Dendritic cell treated with granulocyte-macrophage colony-stimulating factor and Interleukin-4, amounts not matched to agents 40 ng/mL and 50 ng/mL, for 4 days (primary cell): ENCODE results near the gene NTSR1.

Experiments
- H3K27ac Mint-ChIP-seq: one replicate; pipeline ENCODE4 v1.8.0; 2022; ENCODE audit warnings: mild to moderate bottlenecking, mixed read lengths
- H3K27me3 Mint-ChIP-seq: one replicate; pipeline ENCODE4 v1.8.0; 2022; ENCODE audit warnings: mild to moderate bottlenecking, mixed read lengths
- H3K36me3 Mint-ChIP-seq: one replicate; pipeline ENCODE4 v1.8.0; 2022; ENCODE audit warnings: low read depth, mixed read lengths
- H3K4me1 Mint-ChIP-seq: one replicate; pipeline ENCODE4 v1.8.0; 2022; ENCODE audit warnings: low read depth, mixed read lengths
- H3K4me3 Mint-ChIP-seq: one replicate; pipeline ENCODE4 v1.8.0; 2022; ENCODE audit warnings: mild to moderate bottlenecking, moderate library complexity, mixed read lengths
- H3K9me3 Mint-ChIP-seq: one replicate; pipeline ENCODE4 v1.8.0; 2022; ENCODE audit warnings: mixed read lengths
- intact Hi-C: fragments of 100-400 bp; cut with micrococcal nuclease; formaldehyde crosslinking; loops from one replicate; pipeline ENCODE4 v1.15.0; 2022

Gene NTSR1

GRCh38 chr20:62714006-62714405 lies 5.4 kb downstream of the NTSR1 start:
- H3K4me3 Mint-ChIP-seq, result no peak overlapping the region
- no peaks in the 10 kb centered on the region for H3K36me3 Mint-ChIP-seq
- peaks cover 49% of the 10 kb centered on the region for H3K27me3 Mint-ChIP-seq
- intact Hi-C loops, result no loop called here
- no peak overlapping the region for H3K27ac Mint-ChIP-seq
- H3K4me1 Mint-ChIP-seq, result peaks cover 37% of the 10 kb centered on the region
- H3K9me3 Mint-ChIP-seq, result no peaks in the 10 kb centered on the region

- intact Hi-C loops, result no loop called here
- Mint-ChIP-seq H3K27me3 (peaks cover 41% of the 10 kb centered on the region), H3K36me3 (no peaks in the 10 kb centered on the region), H3K4me3 (no peak overlapping the region), H3K4me1 (peaks cover 30% of the 10 kb centered on the region), H3K9me3 (peaks cover 2% of the 10 kb centered on the region), H3K27ac (no peak overlapping the region)
These were observed 6.2 kb downstream of the NTSR1 start for GRCh38 chr20:62714799-62715198.

GRCh38 chr20:62715201-62715600 lies 6.6 kb downstream of the NTSR1 start:
- intact Hi-C loops, result no loop called here
- Mint-ChIP-seq H3K4me1 (peaks cover 27% of the 10 kb centered on the region), H3K36me3 (no peaks in the 10 kb centered on the region), H3K27me3 (peaks cover 37% of the 10 kb centered on the region), H3K27ac (no peak overlapping the region), H3K9me3 (peaks cover 6% of the 10 kb centered on the region), H3K4me3 (no peak overlapping the region)

- peaks cover 15% of the 10 kb centered on the region for H3K4me1 Mint-ChIP-seq
- intact Hi-C loops, result no loop called here
- no peaks in the 10 kb centered on the region for H3K36me3 Mint-ChIP-seq
- peaks cover 26% of the 10 kb centered on the region for H3K27me3 Mint-ChIP-seq
- no peak overlapping the region for H3K27ac Mint-ChIP-seq
- peaks cover 18% of the 10 kb centered on the region for H3K9me3 Mint-ChIP-seq
- H3K4me3 Mint-ChIP-seq, result no peak overlapping the region
These were observed 7.7 kb downstream of the NTSR1 start for GRCh38 chr20:62716198-62716940.

GRCh38 chr20:62716941-62717310 lies 8.3 kb downstream of the NTSR1 start:
- Mint-ChIP-seq H3K36me3 (no peaks in the 10 kb centered on the region), H3K27me3 (peaks cover 23% of the 10 kb centered on the region), H3K9me3 (peaks cover 23% of the 10 kb centered on the region), H3K4me1 (peaks cover 12% of the 10 kb centered on the region), H3K4me3 (no peak overlapping the region), H3K27ac (no peak overlapping the region)
- intact Hi-C loops, result no loop called here

- Mint-ChIP-seq H3K27me3 (peaks cover 23% of the 10 kb centered on the region), H3K9me3 (peaks cover 25% of the 10 kb centered on the region), H3K36me3 (no peaks in the 10 kb centered on the region), H3K27ac (no peak overlapping the region), H3K4me1 (peaks cover 12% of the 10 kb centered on the region), H3K4me3 (no peak overlapping the region)
- intact Hi-C loops, result no loop called here
These were observed 9.3 kb downstream of the NTSR1 start for GRCh38 chr20:62717933-62718332.

GRCh38 chr20:62718546-62718945 lies 9.9 kb downstream of the NTSR1 start:
- H3K27me3 Mint-ChIP-seq, result peaks cover 23% of the 10 kb centered on the region
- no peak overlapping the region for H3K27ac Mint-ChIP-seq
- H3K4me1 Mint-ChIP-seq, result peaks cover 13% of the 10 kb centered on the region
- H3K36me3 Mint-ChIP-seq, result no peaks in the 10 kb centered on the region
- no peak overlapping the region for H3K4me3 Mint-ChIP-seq
- intact Hi-C loops, result no loop called here
- peaks cover 25% of the 10 kb centered on the region for H3K9me3 Mint-ChIP-seq

GRCh38 chr20:62719250-62719935 lies 10.8 kb downstream of the NTSR1 start:
- Mint-ChIP-seq H3K36me3 (no peaks in the 10 kb centered on the region), H3K27me3 (peaks cover 19% of the 10 kb centered on the region), H3K4me3 (no peak overlapping the region), H3K4me1 (peaks cover 16% of the 10 kb centered on the region), H3K9me3 (peaks cover 25% of the 10 kb centered on the region), H3K27ac (no peak overlapping the region)
- intact Hi-C loops, result no loop called here

GRCh38 chr20:62721511-62722370 lies 13.1 kb downstream of the NTSR1 start:
- H3K27ac Mint-ChIP-seq, result no peak overlapping the region
- peaks cover 23% of the 10 kb centered on the region for H3K27me3 Mint-ChIP-seq
- no peak overlapping the region for H3K4me3 Mint-ChIP-seq
- intact Hi-C loops, result no loop called here
- no peaks in the 10 kb centered on the region for H3K36me3 Mint-ChIP-seq
- H3K9me3 Mint-ChIP-seq, result peaks cover 25% of the 10 kb centered on the region
- H3K4me1 Mint-ChIP-seq, result peaks cover 23% of the 10 kb centered on the region

- Mint-ChIP-seq H3K4me1 (peaks cover 27% of the 10 kb centered on the region), H3K4me3 (no peak overlapping the region), H3K27ac (no peak overlapping the region), H3K36me3 (no peaks in the 10 kb centered on the region), H3K9me3 (peaks cover 25% of the 10 kb centered on the region), H3K27me3 (peaks cover 24% of the 10 kb centered on the region)
- intact Hi-C loops, result no loop called here
These were observed 14.0 kb downstream of the NTSR1 start for GRCh38 chr20:62722627-62723026.

- intact Hi-C loops, result no loop called here
- Mint-ChIP-seq H3K4me3 (no peak overlapping the region), H3K27ac (no peak overlapping the region), H3K9me3 (peaks cover 25% of the 10 kb centered on the region), H3K36me3 (no peaks in the 10 kb centered on the region), H3K4me1 (peaks cover 35% of the 10 kb centered on the region), H3K27me3 (peaks cover 22% of the 10 kb centered on the region)
These were observed 14.7 kb downstream of the NTSR1 start for GRCh38 chr20:62723351-62723750.

GRCh38 chr20:62723768-62724450 lies 15.3 kb downstream of the NTSR1 start:
- peaks cover 20% of the 10 kb centered on the region for H3K27me3 Mint-ChIP-seq
- no peaks in the 10 kb centered on the region for H3K36me3 Mint-ChIP-seq
- no peak overlapping the region for H3K27ac Mint-ChIP-seq
- peaks cover 25% of the 10 kb centered on the region for H3K9me3 Mint-ChIP-seq
- intact Hi-C loops, result no loop called here
- peaks cover 40% of the 10 kb centered on the region for H3K4me1 Mint-ChIP-seq
- H3K4me3 Mint-ChIP-seq, result no peak overlapping the region

- peaks cover 22% of the 10 kb centered on the region for H3K9me3 Mint-ChIP-seq
- H3K36me3 Mint-ChIP-seq, result no peaks in the 10 kb centered on the region
- H3K4me3 Mint-ChIP-seq, result no peak overlapping the region
- peaks cover 45% of the 10 kb centered on the region for H3K4me1 Mint-ChIP-seq
- peaks cover 23% of the 10 kb centered on the region for H3K27me3 Mint-ChIP-seq
- H3K27ac Mint-ChIP-seq, result peak overlapping the region; percentile 7
- intact Hi-C loops, result no loop called here
These were observed 16.3 kb downstream of the NTSR1 start for GRCh38 chr20:62724692-62725595.
